DMS53 (cell line): ENCODE results near the gene CSF1R.
A peak's percentile ranks its signal among the peaks of the same experiment; 100 is the strongest.

Source experiments
- DNase-seq: peaks from one replicate; lab custom pipeline; 2025; lab: John Stamatoyannopoulos, UW

The CSF1R gene

GRCh38 chr5:150023136-150023535 is 63.2 kb downstream of the CSF1R start:
- DNase-seq = no peak

- peak; percentile 23 for DNase-seq
Measured at GRCh38 chr5:150022681-150023080, 63.7 kb downstream of the CSF1R start.

GRCh38 chr5:150022158-150022531 is 64.2 kb downstream of the CSF1R start:
- peak; percentile 53 for DNase-seq

- DNase-seq = no peak
Measured at GRCh38 chr5:150021491-150022157, 64.7 kb downstream of the CSF1R start.

- DNase-seq = no peak
Measured at GRCh38 chr5:150020249-150020648, 66.1 kb downstream of the CSF1R start.

GRCh38 chr5:150017226-150018005 is 68.9 kb downstream of the CSF1R start:
- peak; percentile 15 for DNase-seq

- DNase-seq = no peak
Measured at GRCh38 chr5:150016537-150016936, 69.8 kb downstream of the CSF1R start.

GRCh38 chr5:150015415-150015814 is 70.9 kb downstream of the CSF1R start:
- DNase-seq = no peak

GRCh38 chr5:150014456-150014855 is 71.9 kb downstream of the CSF1R start:
- no peak for DNase-seq

- DNase-seq = no peak
Measured at GRCh38 chr5:150013931-150014330, 72.4 kb downstream of the CSF1R start.

GRCh38 chr5:150009671-150010387 is 76.5 kb downstream of the CSF1R start:
- DNase-seq = no peak

- DNase-seq = no peak
Measured at GRCh38 chr5:150007050-150007449, 79.3 kb downstream of the CSF1R start.

- DNase-seq = no peak
Measured at GRCh38 chr5:150006318-150006717, 80.0 kb downstream of the CSF1R start.
